GM06990 (cell line): ENCODE data around the gene KCMF1.

Source experiments
- DNase-seq: peaks from one replicate; pipeline ENCODE4 v3.0.0-alpha.2; 2011; ENCODE audit not compliant: insufficient read length; ENCODE audit errors: extremely low read depth
- H3K27me3 ChIP-seq: replicated peaks from 2 replicates; pipeline ENCODE4 v1.6.0; 2011; ENCODE audit warnings: low read length; ENCODE audit not compliant: control insufficient read depth, insufficient read depth
- H3K36me3 ChIP-seq: 2 replicates; pipeline ENCODE4 v1.5.1; 2011; ENCODE audit warnings: low read length; ENCODE audit not compliant: control insufficient read depth, insufficient read depth
- H3K4me3 ChIP-seq: replicated peaks from 2 replicates; pipeline ENCODE4 v1.5.1; 2011; ENCODE audit warnings: low read depth, mild to moderate bottlenecking, control low read depth, low read length
- CTCF ChIP-seq: IDR thresholded peaks from 2 replicates; pipeline ENCODE4 v1.5.1; 2011; ENCODE audit warnings: low read length, control low read depth, mild to moderate bottlenecking, inconsistent platforms; ENCODE audit not compliant: insufficient read depth, poor library complexity, severe bottlenecking

Gene KCMF1

GRCh38 chr2:85061896-85062295 lies 90.9 kb downstream of the KCMF1 start:
- DNase-seq = no peak
- Histone ChIP-seq H3K36me3 (no peaks in the 10 kb centered on the region), H3K27me3 (no peaks in the 10 kb centered on the region), H3K4me3 (no peak overlapping the region)
- TF ChIP-seq CTCF = no peak

DNA sequence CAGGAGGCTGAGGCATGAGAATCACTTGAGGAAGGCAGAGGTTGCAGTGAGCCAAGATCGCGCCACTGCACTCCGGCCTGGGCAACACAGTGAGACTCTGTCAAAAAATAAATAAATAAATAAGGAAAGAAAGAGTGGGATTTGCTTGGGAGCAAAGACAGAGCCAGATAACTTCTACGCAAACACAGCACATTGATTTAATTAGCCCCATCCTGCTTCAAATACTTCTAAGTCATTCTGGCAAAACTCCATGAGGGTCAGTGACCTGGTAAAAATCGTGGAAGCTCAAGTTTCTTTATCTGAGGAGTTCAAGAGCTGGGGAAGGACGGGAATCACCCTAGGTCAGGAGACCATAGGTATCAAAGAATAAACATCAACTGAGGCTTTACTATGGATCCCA lies 91.6 kb downstream of the KCMF1 start:
- no peak for TF ChIP-seq CTCF
- Histone ChIP-seq H3K27me3 (no peaks in the 10 kb centered on the region), H3K4me3 (no peak overlapping the region), H3K36me3 (no peaks in the 10 kb centered on the region)
- no peak for DNase-seq

GRCh38 chr2:85063981-85064599 lies 93.1 kb downstream of the KCMF1 start:
- no peak for DNase-seq

DNA sequence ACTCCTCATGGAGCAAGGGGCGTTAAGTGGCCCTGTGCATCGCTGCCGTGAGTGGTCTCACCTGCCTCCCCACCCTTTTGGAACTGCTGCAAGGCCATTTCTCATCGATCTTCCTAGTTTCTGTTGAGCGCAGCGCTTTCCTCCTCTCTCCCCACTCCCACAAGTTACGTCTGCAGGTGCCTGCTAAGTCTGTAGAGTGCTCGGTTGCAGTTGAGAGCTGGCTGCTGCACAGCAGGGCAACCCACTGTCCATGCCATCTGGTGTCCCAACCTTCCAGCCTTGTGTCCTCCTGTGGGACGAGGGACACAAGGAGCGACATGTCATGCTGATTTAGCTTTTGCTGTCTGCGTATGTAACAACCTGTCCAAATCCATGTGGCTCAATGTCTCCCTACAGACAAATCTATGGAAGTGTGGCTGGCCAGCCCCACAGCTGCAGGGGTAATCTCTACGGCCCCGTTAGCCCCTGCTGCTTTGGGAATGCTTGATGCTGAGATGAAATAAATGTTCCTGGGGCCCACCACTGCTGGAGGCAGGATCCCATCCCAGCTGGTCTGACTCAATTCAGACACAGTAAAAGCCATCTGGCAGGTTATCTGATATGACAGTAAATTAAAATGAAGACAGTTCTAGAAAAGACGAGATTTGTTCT lies 94.1 kb downstream of the KCMF1 start:
- no peaks in the 10 kb centered on the region for H3K36me3 ChIP-seq
- DNase-seq = no peak
- no peak overlapping the region for H3K4me3 ChIP-seq
- TF ChIP-seq CTCF = no peak
- H3K27me3 ChIP-seq = no peaks in the 10 kb centered on the region

More at GRCh38 chr2:85063981-85064599, 93.1 kb downstream of the KCMF1 start:
- Histone ChIP-seq H3K36me3 (no peaks in the 10 kb centered on the region), H3K4me3 (no peak overlapping the region), H3K27me3 (no peaks in the 10 kb centered on the region)
- TF ChIP-seq CTCF = no peak

DNA sequence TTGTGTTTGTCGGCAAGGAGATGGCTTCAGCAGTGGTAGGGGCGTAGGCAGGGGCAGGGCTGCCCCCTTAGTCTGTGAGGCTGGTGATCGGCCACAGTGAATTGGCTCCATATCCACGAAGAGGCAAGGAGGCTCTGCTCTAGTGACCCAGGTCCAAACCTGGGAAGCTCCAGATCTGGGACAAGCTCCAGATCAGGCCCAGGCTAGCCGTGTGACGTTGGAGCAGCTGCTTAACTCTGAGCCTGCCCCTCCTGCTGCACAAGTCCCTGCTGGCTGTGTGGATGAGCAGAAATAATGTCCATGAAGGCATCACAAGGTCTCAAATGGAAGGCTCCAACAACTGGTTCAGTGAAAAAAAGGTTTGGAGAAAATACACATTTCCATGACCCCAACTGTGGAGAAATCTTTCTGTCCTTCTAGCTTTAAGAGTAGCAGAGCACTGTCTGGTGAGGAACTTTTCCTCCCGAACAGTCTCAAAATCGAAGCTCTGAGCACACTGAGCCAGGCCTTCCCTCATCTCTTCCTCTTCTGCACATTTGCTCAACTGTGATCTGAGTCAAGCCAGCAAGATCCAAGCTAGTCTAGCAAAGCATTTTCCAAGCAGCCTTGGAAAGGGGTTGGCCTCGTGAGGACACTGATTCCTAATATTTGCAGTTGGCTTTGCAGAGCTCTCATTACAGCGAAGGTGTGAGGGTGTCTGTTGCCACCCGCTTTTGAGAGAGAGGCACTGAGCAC lies 95.2 kb downstream of the KCMF1 start:
- no peaks in the 10 kb centered on the region for H3K27me3 ChIP-seq
- no peak for TF ChIP-seq CTCF
- no peaks in the 10 kb centered on the region for H3K36me3 ChIP-seq
- no peak overlapping the region for H3K4me3 ChIP-seq
- no peak for DNase-seq
